GM10266 (cell line): ENCODE measurements around the gene ZNF565.
A peak's percentile ranks its signal among the peaks of the same experiment; 100 is the strongest.

Experiments
- DNase-seq: peaks from one replicate; pipeline ENCODE4 v3.0.0; 2012; ENCODE audit errors: extremely low spot score
- CTCF ChIP-seq: IDR thresholded peaks from 2 replicates; pipeline ENCODE4 v1.5.1; 2012; ENCODE audit warnings: mild to moderate bottlenecking, low read depth; ENCODE audit not compliant: control insufficient read depth, insufficient read depth; ENCODE audit errors: missing control alignments

The ZNF565 gene

GRCh38 chr19:36144624-36145023, 69.8 kb downstream of the ZNF565 start:
- TF ChIP-seq CTCF, result no peak
- DNase-seq, result no peak

GRCh38 chr19:36142496-36142895, 72.0 kb downstream of the ZNF565 start:
- no peak for TF ChIP-seq CTCF
- DNase-seq, result no peak

GRCh38 chr19:36142046-36142445, 72.4 kb downstream of the ZNF565 start:
- no peak for TF ChIP-seq CTCF
- DNase-seq, result no peak

- DNase-seq, result peak; percentile 96
- TF ChIP-seq CTCF, result no peak
These were observed 73.2 kb downstream of the ZNF565 start for GRCh38 chr19:36141039-36141927.

- TF ChIP-seq CTCF, result no peak
These were observed 74.0 kb downstream of the ZNF565 start for GRCh38 chr19:36140304-36141038.

DNA sequence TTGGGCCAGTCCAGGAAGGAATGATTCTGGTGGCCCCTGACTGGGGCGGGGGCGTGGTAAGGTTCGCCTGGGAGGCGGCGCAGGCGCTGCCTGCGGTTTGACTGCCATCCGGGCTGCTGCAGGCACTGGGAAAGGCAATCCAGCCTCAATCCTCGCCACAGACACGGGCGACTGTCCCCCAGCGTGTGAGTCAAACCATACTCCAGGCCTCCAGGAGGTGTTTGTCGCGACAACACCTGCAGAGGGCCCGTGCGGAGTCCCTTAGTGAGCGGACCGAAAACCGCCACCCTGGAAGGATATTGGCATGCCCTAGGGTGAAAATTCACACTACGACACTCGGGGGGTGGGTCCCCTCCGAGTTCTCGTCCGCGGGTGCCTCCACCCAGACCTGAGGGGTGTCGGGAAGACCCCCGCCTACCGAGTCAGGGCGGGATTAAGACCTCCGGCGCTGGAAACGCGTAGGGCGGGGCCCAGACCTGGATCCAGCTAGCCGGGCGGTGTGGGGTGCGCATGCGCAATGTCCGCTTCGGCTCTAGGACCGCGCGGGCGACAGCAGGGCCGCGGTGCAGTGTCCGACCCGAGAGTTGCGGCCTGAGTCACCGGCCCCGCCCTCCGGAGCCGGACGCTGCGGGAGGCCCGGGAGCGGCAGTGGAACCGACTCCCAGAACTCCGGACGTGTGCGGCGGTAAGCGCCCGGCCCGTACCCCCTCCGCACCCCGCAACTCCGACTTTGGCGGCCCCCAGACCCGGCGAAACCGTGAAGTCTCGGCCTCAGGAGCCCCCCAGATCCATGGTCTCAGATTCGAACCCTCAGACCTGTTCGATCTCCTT, 74.8 kb downstream of the ZNF565 start, which contains the start of gene CAPNS1:
Gene CAPNS1, plus strand, starts transcription at position 594 of the 831 bp plus-strand sequence. CDS start 946 bp downstream, outside the sequence.
- TF ChIP-seq CTCF, result peak; percentile 5
- DNase-seq, result peak; percentile 98

More at GRCh38 chr19:36140304-36141038, 74.0 kb downstream of the ZNF565 start:
- DNase-seq, result peak; percentile 89
